ENCODE data around the gene SLC4A5. TPM values are rescaled to one million over a fixed set of nuclear protein-coding genes. Genes with fewer than 3 reads are reported as not detected.

The SLC4A5 gene
- total RNA-seq, 1 donor from 2014 or later = under 0.01 TPM

- DNase-seq (ENCODE audit: low read depth) = no peak
- peak overlapping the region; percentile 49 for H3K4me3 ChIP-seq (ENCODE audit: low read depth, low read length)
- no peak for TF ChIP-seq CTCF (conservative IDR thresholded peaks at IDR 0.05; ENCODE audit: low read depth, low read length)
These were observed 31.4 kb upstream of the SLC4A5 start for GRCh38 chr2:74374509-74375205.

GRCh38 chr2:74373985-74374384, 30.8 kb upstream of the SLC4A5 start:
- no peak for TF ChIP-seq CTCF (conservative IDR thresholded peaks at IDR 0.05; ENCODE audit: low read depth, low read length)
- DNase-seq (ENCODE audit: low read depth) = no peak
- peak overlapping the region; percentile 49 for H3K4me3 ChIP-seq (ENCODE audit: low read depth, low read length)

GRCh38 chr2:74373221-74373676, 30.0 kb upstream of the SLC4A5 start:
- H3K4me3 ChIP-seq (ENCODE audit: low read depth, low read length) = no peak overlapping the region
- DNase-seq (ENCODE audit: low read depth) = no peak
- no peak for TF ChIP-seq CTCF (conservative IDR thresholded peaks at IDR 0.05; ENCODE audit: low read depth, low read length)

- no peak for TF ChIP-seq CTCF (conservative IDR thresholded peaks at IDR 0.05; ENCODE audit: low read depth, low read length)
- no peak for DNase-seq (ENCODE audit: low read depth)
- H3K4me3 ChIP-seq (ENCODE audit: low read depth, low read length) = no peak overlapping the region
These were observed 29.5 kb upstream of the SLC4A5 start for GRCh38 chr2:74372674-74373073.

GRCh38 chr2:74371421-74371820, 28.2 kb upstream of the SLC4A5 start:
- H3K4me3 ChIP-seq (ENCODE audit: low read depth, low read length) = no peak overlapping the region
- no peak for DNase-seq (ENCODE audit: low read depth)
- no peak for TF ChIP-seq CTCF (conservative IDR thresholded peaks at IDR 0.05; ENCODE audit: low read depth, low read length)

GRCh38 chr2:74369976-74370375, 26.8 kb upstream of the SLC4A5 start:
- no peak for TF ChIP-seq CTCF (conservative IDR thresholded peaks at IDR 0.05; ENCODE audit: low read depth, low read length)

GRCh38 chr2:74368499-74368898, 25.3 kb upstream of the SLC4A5 start:
- no peak for DNase-seq (ENCODE audit: low read depth)
- no peak for TF ChIP-seq CTCF (conservative IDR thresholded peaks at IDR 0.05; ENCODE audit: low read depth, low read length)
- no peak overlapping the region for H3K4me3 ChIP-seq (ENCODE audit: low read depth, low read length)

More at GRCh38 chr2:74369976-74370375, 26.8 kb upstream of the SLC4A5 start:
- no peak overlapping the region for H3K4me3 ChIP-seq (ENCODE audit: low read depth, low read length)
- DNase-seq (ENCODE audit: low read depth) = no peak
